GM19043 (cell line): ENCODE measurements around the gene CARHSP1.
"Not testable (repeated sequence)": the region's sequence is repeated elsewhere in the genome, so short reads cannot be mapped to it uniquely, and the experiment has no call there.

Source experiments
- ATAC-seq: cut with Tn5 transposase; IDR thresholded peaks from one replicate; pipeline ENCODE4 v1.9.1; 2021; ENCODE audit warnings: low read depth; ENCODE audit not compliant: unreplicated experiment

Gene CARHSP1

GRCh38 chr16:8873866-8874195 lies 5.0 kb upstream of the CARHSP1 start:
- ATAC-seq: not testable (repeated sequence)

- ATAC-seq: no peak
Observed at GRCh38 chr16:8872967-8873865, 4.4 kb upstream of the CARHSP1 start.

GRCh38 chr16:8872071-8872470 lies 3.3 kb upstream of the CARHSP1 start:
- ATAC-seq: no peak

GRCh38 chr16:8869988-8870241 lies 1.1 kb upstream of the CARHSP1 start:
- ATAC-seq: not testable (repeated sequence)

GRCh38 chr16:8869212-8869987 lies 594 bp upstream of the CARHSP1 start:
- ATAC-seq: no peak

- no peak for ATAC-seq
Observed at GRCh38 chr16:8867932-8868415, 832 bp downstream of the CARHSP1 start.

GRCh38 chr16:8867216-8867931 lies 1.4 kb downstream of the CARHSP1 start:
- ATAC-seq: no peak

- no peak for ATAC-seq
Observed at GRCh38 chr16:8866884-8867215, 2.0 kb downstream of the CARHSP1 start.

- ATAC-seq: no peak
Observed at GRCh38 chr16:8866118-8866883, 2.5 kb downstream of the CARHSP1 start.

GRCh38 chr16:8865145-8865882 lies 3.5 kb downstream of the CARHSP1 start:
- no peak for ATAC-seq

- no peak for ATAC-seq
Observed at GRCh38 chr16:8864480-8865110, 4.2 kb downstream of the CARHSP1 start.

GRCh38 chr16:8863594-8864424 lies 5.0 kb downstream of the CARHSP1 start:
- no peak for ATAC-seq

- ATAC-seq: no peak
Observed at GRCh38 chr16:8862309-8863130, 6.3 kb downstream of the CARHSP1 start.

- no peak for ATAC-seq
Observed at GRCh38 chr16:8861563-8862308, 7.1 kb downstream of the CARHSP1 start.

- no peak for ATAC-seq
Observed at GRCh38 chr16:8859913-8860881, 8.6 kb downstream of the CARHSP1 start.
